ENCODE measurements around the gene JARID2.

The JARID2 gene

DNA sequence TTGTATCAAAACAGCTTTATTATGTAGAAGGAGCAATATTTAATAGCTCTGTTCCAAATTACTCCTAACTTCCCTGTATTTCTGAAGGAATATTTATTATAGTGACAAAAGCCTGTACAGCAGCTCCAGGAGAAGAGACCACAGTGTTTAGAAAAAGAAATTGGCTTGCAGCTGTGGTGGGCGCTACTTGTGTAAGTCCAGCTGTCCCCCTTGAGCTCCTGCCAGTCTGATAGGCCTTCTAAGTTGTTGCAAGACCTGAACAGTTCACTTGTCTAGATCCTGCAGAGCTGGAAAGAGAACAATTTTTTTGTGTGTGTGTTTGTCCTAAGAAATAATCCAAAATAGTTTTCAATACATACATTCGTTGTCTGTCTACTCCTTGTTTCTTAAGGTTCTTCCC lies 86.6 kb downstream of the JARID2 start:
- DNase-seq (ENCODE audit: low read depth, low spot score) = no peak

DNA sequence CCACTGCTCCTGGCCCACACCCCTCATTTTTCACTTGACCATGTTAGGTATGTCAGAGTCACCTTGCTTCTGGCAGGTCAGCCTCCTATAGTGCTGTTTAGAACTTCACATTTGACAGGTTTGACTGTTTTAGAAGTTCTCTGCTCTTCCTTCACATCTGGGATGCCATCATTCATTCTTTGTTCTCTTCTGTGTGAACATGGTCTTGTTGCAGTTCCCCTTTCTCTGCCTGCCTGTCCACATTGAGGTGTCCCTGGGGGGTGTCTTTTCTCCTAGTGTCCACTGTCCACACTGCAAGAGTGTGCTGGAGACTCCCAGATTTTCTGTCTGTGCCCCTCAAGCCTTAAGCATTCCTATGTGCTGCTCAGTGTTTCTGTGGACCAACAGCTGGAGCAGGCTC lies 89.5 kb downstream of the JARID2 start:
- DNase-seq (ENCODE audit: low read depth, low spot score) = no peak

DNA sequence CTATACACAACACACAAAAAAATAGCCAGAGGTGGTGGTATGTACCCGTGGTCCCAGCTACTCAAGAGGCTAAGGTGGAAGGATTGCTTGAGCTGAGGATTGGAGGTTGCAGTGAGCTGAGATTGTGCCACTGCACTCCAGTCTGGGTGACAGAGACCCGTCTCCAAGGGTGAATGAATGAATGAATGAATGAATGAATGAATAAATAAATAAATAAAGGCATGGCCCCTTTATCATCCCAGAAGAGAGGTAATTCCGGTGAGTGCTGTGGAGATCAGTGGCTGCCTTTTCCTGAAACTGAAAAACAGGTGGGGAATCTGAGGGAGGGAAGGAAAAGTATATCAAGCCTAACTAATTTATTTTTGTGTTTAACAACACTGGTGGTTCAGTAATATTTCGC lies 90.0 kb downstream of the JARID2 start:
- DNase-seq (ENCODE audit: low read depth, low spot score) = no peak

DNA sequence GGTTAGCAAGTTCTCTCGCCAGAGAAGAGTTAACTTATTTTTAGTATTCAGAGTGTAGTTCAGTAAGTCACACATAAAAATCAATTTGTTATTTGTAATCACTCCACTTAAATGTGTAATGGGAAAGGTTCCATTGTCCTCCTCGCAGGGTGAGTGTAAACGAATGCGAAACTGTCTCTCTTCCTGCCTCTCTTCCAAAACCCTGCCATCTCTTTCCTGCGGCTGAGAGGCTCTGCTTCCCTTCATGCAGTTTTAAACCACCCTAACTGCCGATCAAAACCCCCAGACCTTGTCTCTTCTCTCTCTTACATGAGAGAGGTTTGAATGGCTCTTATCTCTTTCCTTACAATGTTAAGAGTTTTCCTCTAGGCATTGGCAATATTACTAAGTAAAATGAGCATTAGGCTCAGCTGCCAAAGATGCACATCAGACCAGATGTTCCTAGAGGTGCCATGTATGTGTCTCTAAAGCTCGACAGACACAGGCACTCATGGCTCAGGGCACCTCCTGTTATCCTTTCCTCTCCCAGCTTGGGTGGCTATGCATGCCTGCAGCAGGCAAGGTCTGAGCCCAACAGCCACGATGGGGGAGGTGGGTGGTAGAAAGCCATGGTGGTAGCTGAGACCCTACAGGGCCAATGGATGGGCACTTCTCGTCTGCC lies 91.2 kb downstream of the JARID2 start:
- DNase-seq (ENCODE audit: low read depth, low spot score) = no peak

DNA sequence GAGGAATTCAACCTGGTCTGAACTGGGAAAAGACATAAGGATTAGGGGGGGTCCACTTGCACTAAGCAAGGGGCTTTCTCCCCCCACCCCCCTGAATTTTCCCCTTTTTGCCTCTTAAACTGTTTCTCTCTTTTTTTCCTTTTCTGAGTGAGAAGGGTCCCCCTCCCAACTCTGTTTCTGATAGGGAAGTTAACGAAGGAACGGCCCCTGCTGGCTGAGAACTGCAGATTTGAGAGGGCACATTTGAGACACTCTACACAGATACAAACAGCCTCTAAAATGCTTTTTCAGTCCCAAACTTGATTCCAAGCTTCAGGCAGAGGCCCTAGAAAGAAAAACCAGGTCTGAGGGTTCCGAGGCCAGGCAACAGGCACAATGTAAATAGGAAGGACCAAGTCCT lies 91.7 kb downstream of the JARID2 start:
- no peak for DNase-seq (ENCODE audit: low read depth, low spot score)

DNA sequence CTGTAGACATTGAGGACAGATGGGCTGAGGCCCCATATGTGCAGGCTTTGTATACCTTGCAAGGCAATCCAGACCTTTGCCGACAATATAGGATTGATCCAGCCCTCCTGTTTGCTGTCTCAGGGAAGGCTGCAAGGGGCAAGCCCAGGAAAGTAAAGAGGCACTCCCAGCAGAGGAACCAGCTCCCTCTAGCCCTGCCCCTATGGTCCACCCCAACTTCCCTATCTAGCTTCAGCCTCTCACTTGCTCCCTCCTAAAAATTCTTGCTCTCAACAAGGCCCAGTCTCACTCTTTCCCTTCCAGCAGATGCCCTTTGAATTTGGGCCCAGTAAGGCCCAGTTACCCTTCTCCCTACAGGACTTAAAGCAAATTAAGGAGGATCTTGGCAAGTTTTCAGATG lies 92.6 kb downstream of the JARID2 start:
- DNase-seq (ENCODE audit: low read depth, low spot score) = no peak

DNA sequence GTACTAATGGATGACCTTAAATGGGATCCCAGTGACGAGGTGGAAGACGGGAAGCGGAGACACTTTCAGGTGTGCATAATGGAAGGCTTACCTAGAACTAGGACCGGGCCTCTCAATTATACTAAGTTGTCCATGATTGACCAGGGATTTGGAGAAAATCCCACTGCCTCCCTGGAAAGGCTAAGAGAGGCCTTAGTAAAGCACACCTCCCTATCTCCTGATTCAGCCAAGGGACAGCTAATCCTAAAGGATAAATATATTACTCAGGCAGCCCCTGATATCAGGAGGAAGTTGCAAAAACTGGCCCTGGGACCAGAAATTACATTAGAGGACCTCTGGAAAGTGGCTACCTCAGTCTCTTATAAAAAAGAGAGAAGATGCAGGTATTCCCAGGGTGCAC lies 93.2 kb downstream of the JARID2 start:
- no peak for DNase-seq (ENCODE audit: low read depth, low spot score)

DNA sequence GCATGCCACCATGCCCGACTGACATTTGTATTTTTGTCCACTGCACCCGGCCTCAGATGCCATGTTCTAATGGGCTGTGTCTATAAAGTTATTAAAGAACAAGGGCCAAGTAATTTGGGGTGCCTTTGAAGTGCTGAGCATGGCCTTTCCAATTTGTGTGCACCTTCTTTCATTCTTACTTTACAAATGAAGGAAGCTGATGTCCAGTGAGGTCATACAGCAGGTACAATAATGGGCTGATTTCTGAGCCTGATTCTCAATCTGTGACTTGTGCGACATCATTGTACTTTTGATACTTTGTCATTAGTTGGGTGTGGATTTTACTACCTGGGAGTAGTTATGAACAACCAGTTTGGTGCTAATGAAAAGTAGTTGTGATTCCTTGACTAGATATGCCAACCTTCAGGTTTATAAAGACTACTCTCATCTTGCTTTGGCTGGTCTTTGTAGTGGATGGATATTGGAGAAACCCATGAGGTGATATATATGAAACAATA lies 94.3 kb downstream of the JARID2 start:
- DNase-seq (ENCODE audit: low read depth, low spot score) = no peak

DNA sequence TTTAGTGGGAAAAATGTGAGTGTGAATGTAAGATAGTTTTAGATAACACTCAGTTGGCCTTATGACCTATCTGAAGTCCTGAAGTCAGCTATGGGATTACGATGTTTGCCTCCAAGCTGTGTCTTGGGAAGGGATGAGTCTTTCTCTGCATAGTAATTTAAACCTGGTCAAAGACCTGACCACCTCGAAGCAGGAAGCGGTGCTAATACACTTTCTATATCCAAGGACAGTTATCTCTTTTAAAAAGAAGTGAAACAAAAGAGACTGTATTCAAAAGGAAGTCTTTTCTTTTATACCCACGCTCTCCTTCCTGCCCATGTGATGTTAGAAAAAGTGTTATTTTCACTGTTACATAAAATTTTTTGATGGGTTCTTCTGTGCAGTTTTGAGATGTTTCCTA lies 94.9 kb downstream of the JARID2 start:
- no peak for DNase-seq (ENCODE audit: low read depth, low spot score)

DNA sequence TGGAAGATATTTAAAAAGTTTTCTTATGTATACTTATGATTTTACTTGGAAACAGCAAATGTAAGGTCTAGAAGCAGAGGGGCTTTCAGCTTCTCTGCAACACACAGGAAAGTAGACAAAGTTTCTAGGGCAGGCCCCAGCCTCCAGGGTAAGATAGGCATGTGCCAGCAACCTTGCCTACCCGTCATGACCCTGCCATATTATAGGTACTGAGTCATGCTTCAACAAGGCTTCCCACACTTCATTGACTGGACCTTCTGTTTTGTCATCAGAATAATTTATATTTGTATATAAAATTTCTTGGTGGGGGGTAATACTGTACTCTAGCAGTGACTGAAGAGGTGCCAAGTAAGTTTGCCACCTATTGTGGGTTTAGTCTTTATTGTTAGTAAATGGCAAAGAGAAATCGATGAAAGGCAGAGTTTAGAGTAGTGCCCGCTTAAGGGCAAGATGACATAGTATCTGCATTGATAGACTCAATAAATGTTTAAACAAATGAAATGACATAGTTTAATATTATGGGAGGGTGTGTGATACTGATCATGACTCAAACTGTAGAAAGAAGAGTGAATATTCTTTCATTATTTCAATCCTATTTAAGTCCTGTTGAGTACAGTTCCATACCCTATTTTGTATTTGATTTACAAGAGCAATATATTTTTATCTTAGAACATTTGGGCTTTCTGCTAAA lies 95.6 kb downstream of the JARID2 start:
- DNase-seq (ENCODE audit: low read depth, low spot score) = no peak

DNA sequence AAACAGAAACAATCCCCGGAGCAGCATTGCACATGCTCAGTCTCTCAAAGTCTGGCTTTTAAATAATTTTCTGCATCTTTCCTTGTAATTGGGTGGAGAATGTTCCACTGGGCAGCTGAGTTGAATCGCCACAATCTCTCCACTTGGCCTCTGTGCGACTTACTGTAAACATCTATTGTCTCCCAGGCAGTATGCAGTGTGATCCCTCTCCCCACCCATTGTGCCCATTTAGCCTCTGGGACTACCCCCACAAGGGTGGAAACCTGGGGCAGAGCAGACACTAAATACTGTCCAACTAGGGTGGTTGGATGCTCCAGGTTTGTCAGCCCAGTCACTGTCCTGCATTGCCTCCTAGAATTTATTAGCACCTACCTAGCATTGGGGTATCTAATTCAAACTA lies 96.2 kb downstream of the JARID2 start:
- DNase-seq (ENCODE audit: low read depth, low spot score) = no peak

DNA sequence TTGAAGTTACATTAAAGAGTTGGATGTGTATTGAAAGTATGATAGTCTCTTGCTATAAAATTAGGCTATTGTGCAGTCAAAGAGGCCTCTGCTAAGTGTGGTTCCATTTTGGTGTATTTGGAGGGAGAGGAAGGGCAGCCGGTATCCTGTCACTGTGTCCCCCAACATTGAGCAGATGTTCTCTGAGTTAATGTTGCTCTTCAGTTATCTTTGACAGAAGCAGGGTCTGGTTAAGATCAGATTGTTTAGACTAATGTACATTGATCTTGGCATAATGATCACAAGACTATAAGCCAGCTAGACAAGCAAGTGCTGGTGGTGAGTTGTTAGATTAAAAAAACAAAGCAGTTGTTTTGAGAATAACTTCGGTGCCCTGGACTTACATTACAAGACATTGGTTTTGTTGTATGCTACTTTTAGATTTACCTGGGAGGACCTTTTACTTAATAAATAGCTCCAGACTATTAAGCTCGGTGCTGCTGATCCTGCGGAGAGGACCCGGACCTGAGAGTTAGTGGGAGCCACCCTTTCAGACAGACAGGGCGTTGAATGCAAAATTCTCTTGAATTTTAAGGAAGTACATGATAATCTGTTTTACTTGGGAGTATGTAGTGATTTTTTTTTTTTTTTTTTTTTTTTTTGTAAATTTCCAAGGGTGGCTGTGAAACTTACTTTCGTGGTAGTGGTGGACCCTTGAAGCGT lies 97.8 kb downstream of the JARID2 start:
- DNase-seq (ENCODE audit: low read depth, low spot score) = no peak

DNA sequence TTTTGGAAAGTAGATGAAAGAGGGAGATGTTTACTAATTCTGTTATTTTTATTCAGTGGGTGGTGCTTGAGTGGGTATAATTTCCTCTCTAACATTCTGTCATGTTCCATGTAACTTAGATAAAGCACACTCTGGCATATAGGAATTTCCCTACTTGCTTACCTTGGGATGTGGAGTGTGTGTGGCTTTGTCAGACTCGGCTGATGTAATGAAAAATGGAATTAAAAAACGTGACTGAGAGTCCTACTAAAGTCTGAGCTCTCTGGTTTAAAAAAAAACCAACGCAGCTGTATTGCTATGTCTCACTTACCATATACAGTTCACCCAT lies 98.3 kb downstream of the JARID2 start:
- no peak for DNase-seq (ENCODE audit: low read depth, low spot score)

DNA sequence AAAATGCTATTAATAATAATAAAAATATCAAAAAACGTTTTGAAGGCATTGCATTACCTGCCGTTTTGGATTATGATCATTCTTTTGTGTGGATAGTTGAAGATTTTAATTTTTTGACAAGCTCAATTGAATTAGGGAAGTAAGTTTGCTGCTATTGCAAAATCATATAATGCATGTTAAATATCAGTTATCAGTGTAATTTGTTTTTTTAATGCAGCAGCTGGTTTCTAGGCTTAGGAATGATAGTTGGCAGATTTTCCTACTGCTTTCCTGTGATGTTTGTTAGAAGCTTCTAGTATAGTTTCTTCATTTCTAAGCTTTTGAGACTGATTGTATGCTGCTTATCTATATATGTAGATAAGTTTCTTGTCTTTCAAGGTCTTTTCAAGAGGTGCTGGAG lies 99.0 kb downstream of the JARID2 start:
- DNase-seq (ENCODE audit: low read depth, low spot score) = no peak

DNA sequence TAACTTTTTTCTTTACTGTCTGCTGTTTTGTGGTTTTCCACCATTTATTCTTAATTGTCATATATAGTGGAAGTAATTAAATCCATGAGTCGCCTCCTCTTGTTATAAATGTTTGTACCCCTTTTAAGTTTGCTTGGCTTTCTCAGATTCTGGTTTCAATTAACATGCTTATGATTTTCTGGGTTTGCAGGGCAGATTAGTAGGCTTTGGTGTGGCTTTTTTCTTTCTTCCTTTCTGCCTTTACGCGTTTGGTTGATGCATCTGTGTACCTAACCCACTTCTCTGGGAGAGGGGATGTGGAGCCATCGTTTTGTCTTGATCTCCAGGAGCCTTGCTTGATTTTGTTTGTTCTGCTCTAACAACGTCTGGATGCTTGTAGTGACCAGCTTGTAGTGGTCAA lies 100.4 kb downstream of the JARID2 start:
- no peak for DNase-seq (ENCODE audit: low read depth, low spot score)

DNA sequence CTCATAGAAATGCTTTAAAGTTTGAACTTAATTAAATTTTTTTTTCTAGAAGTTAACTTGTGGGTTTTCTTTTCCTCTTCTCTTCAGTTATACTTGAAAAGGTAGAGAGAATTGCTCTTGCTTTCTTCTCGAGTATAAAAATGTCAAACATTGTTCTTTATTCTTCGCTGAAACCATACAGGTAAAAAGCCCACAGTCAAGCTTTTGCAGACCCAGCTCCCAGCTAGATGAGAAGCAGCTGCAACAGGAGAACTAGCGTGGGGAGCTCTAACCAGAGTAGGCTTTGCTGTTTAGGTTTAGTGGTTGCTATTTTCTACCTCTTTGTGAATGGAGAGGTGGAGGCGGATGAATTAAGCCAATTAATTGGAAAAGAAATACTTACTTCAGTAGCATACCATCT lies 102.7 kb downstream of the JARID2 start:
- DNase-seq (ENCODE audit: low read depth, low spot score) = no peak

DNA sequence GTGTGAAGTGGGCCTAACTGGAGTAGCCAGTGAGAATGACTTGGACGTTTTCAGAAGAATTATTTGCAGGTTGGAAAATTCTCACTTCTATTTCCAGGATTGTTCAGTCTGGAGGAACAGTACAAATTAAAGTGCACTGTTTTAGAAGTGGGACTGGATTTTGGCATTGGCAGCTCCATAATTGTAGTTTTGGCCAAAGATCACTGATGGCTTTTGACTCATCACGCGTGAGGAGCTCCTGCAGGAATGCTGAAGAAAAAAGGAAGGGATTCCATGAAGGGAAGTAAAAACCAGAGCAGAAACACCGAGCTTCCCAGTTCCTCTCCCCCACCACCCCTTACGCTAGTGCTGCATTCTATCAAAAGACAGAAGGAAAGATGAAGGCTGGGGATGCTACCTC lies 103.5 kb downstream of the JARID2 start:
- no peak for DNase-seq (ENCODE audit: low read depth, low spot score)

DNA sequence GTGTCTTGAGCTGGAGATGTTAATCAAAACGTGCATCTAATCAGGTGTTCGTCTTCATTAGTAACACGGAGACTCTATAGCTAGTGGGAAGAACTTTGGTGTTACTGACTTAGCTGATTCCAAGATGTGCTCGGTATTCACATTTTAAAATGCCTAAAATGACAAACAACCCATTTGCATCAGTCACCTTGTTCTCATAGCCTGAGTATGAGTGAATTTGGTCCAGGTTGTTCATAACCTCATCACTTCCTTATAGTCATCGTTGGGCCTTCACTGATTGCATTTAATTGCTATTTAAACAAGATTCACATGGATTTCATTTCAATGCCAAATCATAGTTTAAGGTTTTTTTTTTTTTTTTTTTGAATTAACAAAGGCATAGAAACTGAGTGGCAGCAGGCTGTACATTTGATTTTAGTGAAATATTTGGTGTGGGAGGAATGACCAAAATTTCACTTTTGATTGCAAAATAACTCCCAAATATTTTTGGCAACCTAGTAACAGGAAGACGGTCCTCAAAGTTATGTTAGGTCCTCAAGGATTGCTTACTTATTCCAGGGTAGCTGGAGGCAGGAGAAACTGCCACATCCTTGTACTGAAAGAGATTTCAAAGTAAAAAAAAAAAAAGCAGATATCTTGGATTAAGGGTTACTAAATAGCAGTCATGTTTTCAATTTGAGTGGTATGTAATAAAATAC lies 104.7 kb downstream of the JARID2 start:
- no peak for DNase-seq (ENCODE audit: low read depth, low spot score)

DNA sequence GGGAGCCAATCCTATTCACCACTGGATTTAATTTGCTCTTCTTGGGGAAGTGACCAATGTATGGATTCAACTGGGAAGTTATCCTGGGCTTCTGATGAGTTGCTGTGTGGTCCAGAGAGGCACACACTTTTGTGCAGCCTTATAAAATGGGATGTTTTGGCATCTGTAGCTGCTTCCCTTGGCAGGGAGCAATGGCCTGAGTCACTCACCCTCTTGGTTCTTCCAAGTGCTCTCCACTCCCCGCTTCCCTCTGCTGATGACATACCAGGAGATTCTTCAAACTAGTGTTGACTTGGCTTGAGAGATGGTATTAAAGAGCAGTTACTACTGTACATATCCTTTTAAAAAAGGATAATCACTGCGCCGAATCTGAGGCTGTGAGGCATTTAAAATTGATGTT lies 105.8 kb downstream of the JARID2 start:
- no peak for DNase-seq (ENCODE audit: low read depth, low spot score)

DNA sequence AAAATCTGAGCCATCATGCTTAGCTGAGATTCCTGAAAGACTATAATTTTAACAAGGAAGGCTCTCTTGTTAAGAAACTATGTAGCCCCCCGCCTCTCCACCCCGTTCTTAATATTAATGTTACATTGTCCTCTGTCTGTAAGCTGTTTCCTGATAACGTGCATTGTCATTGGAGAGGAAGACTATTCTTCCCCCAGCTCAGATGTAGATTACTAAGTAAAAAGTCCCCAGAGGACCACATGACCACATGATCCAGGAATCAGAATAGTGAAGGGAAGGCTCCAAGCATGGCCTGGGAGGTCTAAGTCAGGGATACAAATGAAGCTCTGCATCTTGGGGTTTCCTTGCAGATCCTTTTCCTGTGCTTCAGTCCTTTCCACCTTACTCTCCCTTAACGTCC lies 106.4 kb downstream of the JARID2 start:
- no peak for DNase-seq (ENCODE audit: low read depth, low spot score)

DNA sequence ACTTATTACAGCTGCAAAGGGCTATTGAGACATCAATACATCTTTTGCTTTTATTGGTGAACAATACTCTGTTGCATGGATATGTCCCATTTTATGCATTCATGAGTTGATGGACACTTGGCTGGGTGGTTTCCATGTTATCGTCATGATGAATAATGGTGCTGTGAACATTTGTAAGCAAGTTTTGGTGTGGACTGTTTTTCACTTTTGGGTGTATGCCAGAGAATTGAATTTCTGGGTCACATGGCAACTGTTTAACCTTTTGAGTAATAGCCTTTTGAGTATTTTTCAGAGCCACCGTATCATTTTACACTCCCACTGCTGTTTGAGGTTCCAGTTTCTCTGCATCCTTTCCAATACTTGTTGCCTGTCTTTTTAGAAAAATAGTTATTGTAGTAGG lies 107.0 kb downstream of the JARID2 start:
- DNase-seq (ENCODE audit: low read depth, low spot score) = no peak

DNA sequence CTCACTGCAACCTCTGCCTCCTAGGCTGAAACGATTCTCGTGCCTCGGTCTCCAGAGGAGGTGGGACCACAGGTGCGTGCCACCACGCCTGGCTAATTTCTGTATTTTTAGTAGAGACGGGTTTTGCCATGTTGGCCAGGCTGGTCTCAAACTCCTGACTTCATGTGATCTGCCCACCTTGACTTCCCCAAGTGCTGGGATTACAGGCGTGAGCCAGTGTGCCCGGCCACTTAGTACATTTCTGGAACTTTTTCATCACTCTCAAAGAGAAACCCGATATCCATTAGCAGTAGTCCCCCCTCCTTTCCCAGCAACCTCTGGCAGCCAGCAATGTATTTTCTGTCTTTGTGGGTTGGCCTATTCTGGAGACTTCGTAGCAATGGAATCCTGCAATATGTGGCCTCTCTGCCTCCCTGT lies 109.8 kb downstream of the JARID2 start:
- no peak for DNase-seq (ENCODE audit: low read depth, low spot score)

DNA sequence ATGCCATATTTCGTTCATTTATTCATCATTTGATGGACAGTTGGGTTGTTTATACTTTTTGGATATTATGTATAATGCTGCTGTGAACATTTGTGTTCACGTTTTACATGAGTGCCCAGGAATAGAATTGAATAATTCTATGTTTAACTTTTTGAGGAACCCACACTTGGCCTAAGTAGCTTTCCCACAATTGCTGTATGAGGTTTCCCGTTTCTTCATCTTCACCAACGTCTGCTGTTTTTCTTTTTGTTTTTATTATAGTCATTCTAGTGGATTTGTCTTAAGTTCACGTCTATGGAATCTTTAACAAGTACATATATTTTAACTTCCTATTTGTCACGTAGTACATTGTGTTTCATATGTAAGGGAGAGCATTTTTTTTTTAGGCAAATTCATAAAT lies 110.3 kb downstream of the JARID2 start:
- no peak for DNase-seq (ENCODE audit: low read depth, low spot score)
